Lung (tissue), 12 donors: ENCODE data around the gene PPP2R1A. TPM values are rescaled to one million over a fixed set of nuclear protein-coding genes. Genes with fewer than 3 reads are reported as not detected.

Source experiments
- ATAC-seq: fragments of 200-7000 bp; cut with Tn5 transposase; one replicate; pipeline ENCODE4 v1.9.1; 2020; ENCODE audit warnings: moderate number of reproducible peaks; ENCODE audit not compliant: insufficient read depth, low FRiP score
- DNase-seq, 3 donors: peaks; one replicate each; pipeline ENCODE4 v3.0.0-alpha.2; 2013 to 2017
- H3K27ac ChIP-seq, 2 donors: one replicate each; pipeline ENCODE4 v1.5.1; 2013; ENCODE audit warnings: mild to moderate bottlenecking in 2 of 2, moderate library complexity in 2 of 2, control low read depth in 1 of 2, inconsistent platforms in 1 of 2, low read depth in 1 of 2, low read length in 1 of 2
- H3K27me3 ChIP-seq, 3 donors: one replicate each; pipeline ENCODE4 v1.5.1; 2013; ENCODE audit warnings: low read length in 2 of 3; ENCODE audit not compliant: control insufficient read depth in 3 of 3, insufficient read depth in 3 of 3
- H3K36me3 ChIP-seq, 4 donors: one replicate each; pipeline ENCODE4 v1.5.1; 2013; ENCODE audit warnings: low read length in 4 of 4, mild to moderate bottlenecking in 1 of 4, moderate library complexity in 1 of 4; ENCODE audit not compliant: control insufficient read depth in 4 of 4, insufficient read depth in 4 of 4
- H3K4me1 ChIP-seq, 5 donors: one replicate each; pipeline ENCODE4 v1.5.1; 2013; ENCODE audit warnings: low read length in 5 of 5, mild to moderate bottlenecking in 2 of 5, moderate library complexity in 1 of 5; ENCODE audit not compliant: control insufficient read depth in 5 of 5, insufficient read depth in 5 of 5
- H3K4me3 ChIP-seq: one replicate; pipeline ENCODE4 v1.5.1; 2013; ENCODE audit warnings: mild to moderate bottlenecking, control low read depth, moderate library complexity
- H3K9ac ChIP-seq, 2 donors: one replicate each; pipeline ENCODE4 v1.5.1; 2013; ENCODE audit warnings: low read length in 2 of 2, control low read depth in 1 of 2; ENCODE audit not compliant: insufficient read depth in 1 of 2
- H3K9me3 ChIP-seq, 4 donors: one replicate each; pipeline ENCODE4 v1.5.1; 2013; ENCODE audit warnings: low read length in 3 of 4, mild to moderate bottlenecking in 1 of 4, moderate library complexity in 1 of 4; ENCODE audit not compliant: control insufficient read depth in 4 of 4, insufficient read depth in 3 of 4
- WGBS, 2 donors: extraction: QIAGEN DNeasy Blood & Tissue Kit; methylation state at CpG; one replicate each; pipeline ENCODE4 v1.1.7; 2013; 5-methylcytosine and 5-hydroxymethylcytosine counted together
- polyA plus RNA-seq, 2 donors: library from polyadenylated mRNA; stranded (reverse); fragments of 200-250 nt; gene quantifications; one replicate each; pipeline ENCODE4 v1.2.1, GENCODE V29; 2013
- total RNA-seq, 2 donors: library from RNA; depleted of rRNA in 1 of 2; stranded (reverse); fragments of >200 nt in 1 of 2; gene quantifications; one replicate each; pipeline ENCODE4 v1.2.1, GENCODE V29; 2014 to 2021
- TF ChIP-seq, protein P1 (sequence below): IDR thresholded peaks from 2 replicates; pipeline ENCODE4 v1.5.1; 2012; ENCODE audit warnings: mild to moderate bottlenecking; ENCODE audit errors: control extremely low read depth, extremely low read depth
- donor health status: control.
- donor health status: control.
- donor health status: Bipolar disorder and iron deficiency.
- donor health status: healthy.
- donor health status: DM: yes; HTN: yes; CAD: no.

Gene PPP2R1A
- total and polyA plus RNA-seq, 4 donors = 117 to 250 (median 169) TPM

DNA sequence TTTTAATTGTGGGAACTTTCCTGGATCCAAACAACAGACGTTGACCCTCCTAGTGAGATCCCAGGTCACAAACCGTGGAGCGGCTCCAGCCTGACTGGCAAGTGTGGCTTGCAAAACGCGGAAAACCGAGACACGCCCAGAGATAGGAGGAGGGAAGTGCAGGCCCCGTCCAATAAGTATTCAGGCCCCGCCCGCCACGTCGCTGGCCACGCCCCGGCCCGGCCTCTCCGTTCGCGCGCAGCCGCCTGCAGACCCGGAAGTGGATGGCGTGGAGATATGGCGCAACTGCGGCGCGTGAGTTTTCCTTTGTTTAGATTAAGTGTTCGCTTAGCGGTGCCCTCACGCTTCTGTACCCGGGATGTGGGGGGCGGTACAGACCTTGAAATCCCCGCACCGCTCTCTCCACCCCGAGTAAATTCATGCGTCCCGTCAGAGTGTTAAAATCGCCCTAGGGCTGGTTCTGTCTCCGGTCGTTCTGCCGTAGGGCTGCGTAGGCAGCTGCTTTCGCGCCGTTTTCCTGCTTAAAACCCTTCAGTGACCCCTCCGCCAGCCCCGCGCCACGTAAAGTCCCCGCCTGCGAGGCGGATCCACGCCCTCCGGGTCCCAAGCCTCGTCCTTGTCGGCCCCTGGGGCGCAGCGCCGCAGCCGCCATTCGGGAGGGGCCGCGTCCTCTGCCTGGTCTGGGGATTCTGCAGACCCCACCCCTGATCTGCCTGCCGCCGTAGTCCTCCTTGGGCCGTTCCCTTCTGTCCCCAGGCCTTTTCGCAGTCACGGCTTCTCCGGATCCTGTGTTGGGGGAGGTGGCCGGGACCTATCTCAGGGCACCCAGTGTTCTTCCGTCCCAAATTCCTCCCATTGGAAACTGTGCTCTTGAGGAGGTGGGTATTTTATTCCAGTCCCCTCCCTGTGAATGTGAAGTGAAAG is 79.7 kb downstream of the PPP2R1A start, which contains the start of gene ZNF766:
TSS of gene ZNF766 (plus strand) at position 250 of the 924 bp plus-strand sequence. CDS start at position 277, 27 bp downstream.
- TF ChIP-seq, protein P1, sequence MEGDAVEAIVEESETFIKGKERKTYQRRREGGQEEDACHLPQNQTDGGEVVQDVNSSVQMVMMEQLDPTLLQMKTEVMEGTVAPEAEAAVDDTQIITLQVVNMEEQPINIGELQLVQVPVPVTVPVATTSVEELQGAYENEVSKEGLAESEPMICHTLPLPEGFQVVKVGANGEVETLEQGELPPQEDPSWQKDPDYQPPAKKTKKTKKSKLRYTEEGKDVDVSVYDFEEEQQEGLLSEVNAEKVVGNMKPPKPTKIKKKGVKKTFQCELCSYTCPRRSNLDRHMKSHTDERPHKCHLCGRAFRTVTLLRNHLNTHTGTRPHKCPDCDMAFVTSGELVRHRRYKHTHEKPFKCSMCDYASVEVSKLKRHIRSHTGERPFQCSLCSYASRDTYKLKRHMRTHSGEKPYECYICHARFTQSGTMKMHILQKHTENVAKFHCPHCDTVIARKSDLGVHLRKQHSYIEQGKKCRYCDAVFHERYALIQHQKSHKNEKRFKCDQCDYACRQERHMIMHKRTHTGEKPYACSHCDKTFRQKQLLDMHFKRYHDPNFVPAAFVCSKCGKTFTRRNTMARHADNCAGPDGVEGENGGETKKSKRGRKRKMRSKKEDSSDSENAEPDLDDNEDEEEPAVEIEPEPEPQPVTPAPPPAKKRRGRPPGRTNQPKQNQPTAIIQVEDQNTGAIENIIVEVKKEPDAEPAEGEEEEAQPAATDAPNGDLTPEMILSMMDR = no peak
- Histone ChIP-seq H3K27ac (peak within 1 kb of the TSS; percentile 99 to 100), H3K4me1 (peaks cover 0 to 15% (median 7%) of the 10 kb centered on the region in 5 donors), H3K9me3 (peaks cover 0 to 10% (median 0%) of the 10 kb centered on the region in 4 donors), H3K4me3 (peak within 1 kb of the TSS; percentile 99), H3K9ac (peak within 1 kb of the TSS; percentile 99), H3K36me3 (peaks cover 0 to 13% (median 7%) of the 10 kb centered on the region in 4 donors), H3K27me3 (no peaks in the 10 kb centered on the region)
- DNase-seq = peak; percentile 96 to 98 (median 98)
- WGBS, 2 donors = 0 to 1% methylated on average over 70 of the region's 70 CpGs
- peak; percentile 99 for ATAC-seq

DNA sequence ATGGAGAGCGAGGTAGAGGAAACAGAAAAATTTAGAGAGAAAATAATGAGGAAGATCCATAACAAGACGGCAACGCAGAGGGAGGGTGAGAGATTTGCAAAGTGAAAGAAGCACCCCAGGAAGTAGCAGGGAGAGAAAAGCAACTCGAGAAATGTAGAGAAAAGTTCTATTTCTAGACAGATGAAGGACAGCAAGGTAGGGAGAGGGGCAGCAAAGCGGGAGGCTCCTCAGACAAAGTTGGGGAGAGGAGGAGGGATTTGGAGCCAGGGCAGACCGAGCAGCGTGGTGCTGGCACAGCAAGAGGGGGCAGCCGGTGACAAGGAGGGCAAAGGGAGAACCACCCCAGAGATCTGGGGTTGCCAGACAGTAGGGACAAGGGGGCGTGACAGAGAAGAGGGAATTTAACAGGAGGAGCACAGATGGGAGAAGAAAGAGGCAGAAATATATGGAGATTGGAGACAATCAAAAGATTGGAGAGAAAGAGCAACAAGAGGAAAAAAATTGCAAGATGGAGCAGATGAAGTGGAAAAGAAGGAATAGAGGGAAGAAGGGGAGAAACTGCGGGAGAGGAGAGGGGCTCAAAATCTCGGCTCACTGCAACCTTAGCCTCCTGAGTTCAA is 80.5 kb downstream of the PPP2R1A start:
- H3K27me3 ChIP-seq = no peaks in the 10 kb centered on the region
- H3K4me1 ChIP-seq = peaks cover 0 to 15% (median 7%) of the 10 kb centered on the region in 5 donors
- ATAC-seq = no peak
- peak overlapping the region; percentile 99 for H3K9ac ChIP-seq
- TF ChIP-seq, protein P1 = no peak
- H3K9me3 ChIP-seq = peaks cover 0 to 12% (median 0%) of the 10 kb centered on the region in 4 donors
- WGBS, 2 donors = 12 to 13% methylated on average over 11 of the region's 11 CpGs
- peak overlapping the region; percentile 99 to 100 for H3K27ac ChIP-seq
- H3K4me3 ChIP-seq = peak overlapping the region; percentile 99
- DNase-seq = peak in 2 of 3 donors; percentile 30 to 45
- peaks cover 0 to 13% (median 7%) of the 10 kb centered on the region in 4 donors for H3K36me3 ChIP-seq

DNA sequence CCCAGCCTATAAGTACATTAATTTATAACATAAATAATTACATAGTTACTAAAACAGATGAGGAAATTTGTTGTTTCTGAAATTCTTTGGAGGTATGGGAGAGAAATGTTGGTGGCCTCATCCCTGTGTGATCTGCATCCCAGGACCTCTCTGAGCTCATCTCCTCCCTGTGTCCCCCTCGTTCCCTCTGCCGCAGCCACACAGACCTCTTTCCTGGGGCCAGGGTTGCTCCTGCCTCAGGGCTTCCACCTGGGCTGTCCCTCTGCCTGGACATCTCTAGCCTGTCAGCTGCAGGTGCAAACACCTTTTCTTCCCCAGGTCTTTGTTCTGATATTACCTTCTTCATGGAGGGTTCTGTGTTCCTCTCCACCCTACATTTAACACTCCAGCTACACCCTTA is 83.4 kb downstream of the PPP2R1A start:
- no peak overlapping the region for H3K9ac ChIP-seq
- H3K4me3 ChIP-seq = no peak overlapping the region
- H3K36me3 ChIP-seq = peaks cover 0 to 16% (median 9%) of the 10 kb centered on the region in 4 donors
- 99 to 100% methylated on average over 2 of the region's 2 CpGs for WGBS, 2 donors
- peaks cover 0 to 15% (median 7%) of the 10 kb centered on the region in 5 donors for H3K4me1 ChIP-seq
- no peaks in the 10 kb centered on the region for H3K27me3 ChIP-seq
- TF ChIP-seq, protein P1 = no peak
- DNase-seq (no peak), ATAC-seq (no peak)
- H3K27ac ChIP-seq = no peak overlapping the region
- peaks cover 0 to 21% (median 0%) of the 10 kb centered on the region in 4 donors for H3K9me3 ChIP-seq
